SK-N-SH (cell line): ENCODE results near the gene PTPN12. TPM values are rescaled to one million over a fixed set of nuclear protein-coding genes. Genes with fewer than 3 reads are reported as not detected.

Source experiments
- CTCF ChIA-PET: fragments of 300-600, 350-600 bp; formaldehyde crosslinking; extraction: SDS; loops from one replicate; lab custom pipeline; 2021; lab: Yijun Ruan, JAX
- POLR2A ChIA-PET: fragments of 350-600 bp; sonication (Branson Sonifier 250); formaldehyde crosslinking; extraction: SDS; loops from one replicate; lab custom pipeline; 2020; ENCODE audit warnings: antibody characterized with exemption, inconsistent platforms; lab: Yijun Ruan, JAX
- DNase-seq: peaks from one replicate; pipeline ENCODE4 v3.0.0; 2012
- H2AFZ ChIP-seq: fragments of 200-600 bp; sonication (generic); 2 replicates; pipeline ENCODE4 v1.8.1; 2016; ENCODE audit warnings: antibody characterized with exemption, mild to moderate bottlenecking, low read depth
- H3F3A ChIP-seq: fragments of 200-600 bp; sonication (generic); replicated peaks from 2 replicates; pipeline ENCODE3; 2016; ENCODE audit warnings: antibody characterized with exemption, mild to moderate bottlenecking; ENCODE audit not compliant: insufficient read depth
- H3K27ac ChIP-seq, 2 experiments: fragments of 200-500 bp in 1 of 2; fragments of 200-600 bp in 1 of 2; sonication (Bioruptor generic) in 1 of 2; sonication (generic), shearing (Covaris generic) in 1 of 2; 2 replicates each; pipeline versions ENCODE4 v1.5.1 to v1.6.1; 2014 to 2016; ENCODE audit warnings: low read depth in 2 of 2, inconsistent platforms in 1 of 2, low read length in 1 of 2, mild to moderate bottlenecking in 1 of 2, mixed read lengths in 1 of 2
- H3K27me3 ChIP-seq: fragments of 200-600 bp; sonication (generic), shearing (Covaris generic); 2 replicates; pipeline ENCODE4 v1.6.1; 2016; ENCODE audit warnings: mixed run types; ENCODE audit not compliant: insufficient read depth
- H3K36me3 ChIP-seq, 2 experiments: fragments of 200-500 bp in 1 of 2; fragments of 200-600 bp in 1 of 2; sonication (Bioruptor generic) in 1 of 2; sonication (generic) in 1 of 2; replicated peaks in 1 of 2; 2 replicates each; pipeline versions ENCODE3 to v1.5.1; 2014 to 2016; ENCODE audit warnings: low read length in 1 of 2, mild to moderate bottlenecking in 1 of 2; ENCODE audit not compliant: insufficient read depth in 2 of 2, control insufficient read depth in 1 of 2
- H3K4me1 ChIP-seq, 2 experiments: fragments of 200-500 bp in 1 of 2; fragments of 200-600 bp in 1 of 2; sonication (Bioruptor generic) in 1 of 2; sonication (generic), shearing (Covaris generic) in 1 of 2; 2 replicates each; pipeline versions ENCODE4 v1.5.1 to v1.6.1; 2014 to 2016; ENCODE audit warnings: low read depth in 1 of 2, low read length in 1 of 2, mixed run types in 1 of 2; ENCODE audit not compliant: insufficient read depth in 2 of 2, control insufficient read depth in 1 of 2
- H3K4me2 ChIP-seq: fragments of 200-600 bp; sonication (generic), shearing (Covaris generic); 2 replicates; pipeline ENCODE4 v1.6.1; 2017; ENCODE audit warnings: mixed run types
- H3K4me3 ChIP-seq, 2 experiments: fragments of 200-500 bp in 1 of 2; fragments of 200-600 bp in 1 of 2; sonication (Bioruptor generic) in 1 of 2; sonication (generic), shearing (Covaris generic) in 1 of 2; 2 replicates each; pipeline versions ENCODE4 v1.5.1 to v1.8.1; 2014 to 2016; ENCODE audit warnings: low read depth in 2 of 2, inconsistent platforms in 1 of 2, low read length in 1 of 2, mild to moderate bottlenecking in 1 of 2, mixed read lengths in 1 of 2, moderate library complexity in 1 of 2
- H3K79me2 ChIP-seq: fragments of 200-600 bp; sonication (generic); 2 replicates; pipeline ENCODE4 v1.8.1; 2017; ENCODE audit warnings: mild to moderate bottlenecking; ENCODE audit not compliant: insufficient read depth
- H3K9ac ChIP-seq: fragments of 200-600 bp; sonication (generic); 2 replicates; pipeline ENCODE4 v1.6.1; 2017; ENCODE audit warnings: mixed run types
- H3K9me2 ChIP-seq: fragments of 200-600 bp; sonication (generic); 2 replicates; pipeline ENCODE4 v1.6.1; 2017; ENCODE audit warnings: mixed run types
- H3K9me3 ChIP-seq: fragments of 200-600 bp; sonication (generic); 2 replicates; pipeline ENCODE4 v1.6.1; 2017; ENCODE audit warnings: mixed run types, mild to moderate bottlenecking, moderate library complexity
- H4K20me1 ChIP-seq: fragments of 200-600 bp; sonication (generic); 2 replicates; pipeline ENCODE4 v1.6.1; 2017; ENCODE audit warnings: mild to moderate bottlenecking, mixed run types; ENCODE audit not compliant: insufficient read depth
- CHD2 ChIP-seq: fragments of 150-350 bp; IDR thresholded peaks from 2 replicates; pipeline ENCODE4 v1.6.1; 2018; ENCODE audit warnings: low read length; ENCODE audit not compliant: partially characterized antibody
- ELF1 ChIP-seq: IDR thresholded peaks from 2 replicates; pipeline ENCODE4 v1.4.0; 2012
- EZH2phosphoT487 ChIP-seq: fragments of 200-600 bp; sonication (generic); IDR thresholded peaks from 2 replicates; pipeline ENCODE4 v1.6.1; 2017; ENCODE audit warnings: low read depth, mixed run types, mild to moderate bottlenecking, antibody characterized with exemption, moderate library complexity, borderline replicate concordance
- FOSL2 ChIP-seq: IDR thresholded peaks from 2 replicates; pipeline ENCODE4 v1.4.0; 2012; ENCODE audit warnings: low read depth, mild to moderate bottlenecking, moderate library complexity, borderline replicate concordance
- FOXJ3 ChIP-seq: sonication (generic); formaldehyde crosslinking; IDR thresholded peaks from 2 replicates; pipeline ENCODE4 v1.5.1; 2020; ENCODE audit warnings: mild to moderate bottlenecking, missing genetic modification reagents
- FOXM1 ChIP-seq: IDR thresholded peaks from 2 replicates; pipeline ENCODE4 v1.4.0; 2012; ENCODE audit warnings: low read depth, mild to moderate bottlenecking
- GABPA ChIP-seq: IDR thresholded peaks from 2 replicates; pipeline ENCODE4 v1.4.0; 2012; ENCODE audit warnings: low read depth, mild to moderate bottlenecking
- GATA2 ChIP-seq: sonication (generic); formaldehyde crosslinking; IDR thresholded peaks from 2 replicates; pipeline ENCODE4 v1.5.0; 2020; ENCODE audit warnings: mild to moderate bottlenecking, missing genetic modification reagents
- MEF2A ChIP-seq: IDR thresholded peaks from 2 replicates; pipeline ENCODE4 v1.4.0; 2012; ENCODE audit warnings: low read depth, borderline replicate concordance
- MXI1 ChIP-seq: IDR thresholded peaks from 2 replicates; pipeline ENCODE4 v1.6.1; 2012; ENCODE audit warnings: mild to moderate bottlenecking, low read depth, low read length, improper control_type of control experiment
- NFIC ChIP-seq: IDR thresholded peaks from 2 replicates; pipeline ENCODE4 v1.4.0; 2012; ENCODE audit warnings: borderline replicate concordance
- POLR2AphosphoS5 ChIP-seq: IDR thresholded peaks from 2 replicates; pipeline ENCODE4 v1.6.1; 2012; ENCODE audit warnings: low read depth, low read length
- RAD21 ChIP-seq: IDR thresholded peaks from 2 replicates; pipeline ENCODE4 v1.6.1; 2012; ENCODE audit warnings: mild to moderate bottlenecking, low read length
- RCOR1 ChIP-seq: fragments of 150-350 bp; IDR thresholded peaks from 2 replicates; pipeline ENCODE4 v1.6.1; 2017; ENCODE audit warnings: antibody characterized with exemption, low read length
- REST ChIP-seq: IDR thresholded peaks from 2 replicates; pipeline ENCODE4 v1.6.1; 2012; ENCODE audit warnings: mild to moderate bottlenecking, low read depth, low read length, moderate library complexity
- RFX5 ChIP-seq: IDR thresholded peaks from 2 replicates; pipeline ENCODE4 v1.6.1; 2012; ENCODE audit warnings: mild to moderate bottlenecking, improper control_type of control experiment, low read length
- SIN3A ChIP-seq: IDR thresholded peaks from 2 replicates; pipeline ENCODE4 v1.6.1; 2012; ENCODE audit warnings: low read depth, mild to moderate bottlenecking, low read length, moderate library complexity, borderline replicate concordance
- SMC3 ChIP-seq: IDR thresholded peaks from 2 replicates; pipeline ENCODE4 v1.6.1; 2012; ENCODE audit warnings: low read depth, low read length, improper control_type of control experiment
- TEAD4 ChIP-seq: IDR thresholded peaks from 2 replicates; pipeline ENCODE4 v1.4.0; 2012; ENCODE audit warnings: mild to moderate bottlenecking, borderline replicate concordance; ENCODE audit not compliant: insufficient read depth
- USF1 ChIP-seq: IDR thresholded peaks from 2 replicates; pipeline ENCODE4 v1.4.0; 2012; ENCODE audit warnings: low read depth, borderline replicate concordance
- USF2 ChIP-seq: fragments of 150-350 bp; IDR thresholded peaks from 2 replicates; pipeline ENCODE4 v1.6.1; 2017; ENCODE audit warnings: antibody characterized with exemption, low read length, low read depth, borderline replicate concordance
- ZBTB33 ChIP-seq: IDR thresholded peaks from 2 replicates; pipeline ENCODE4 v1.4.0; 2012; ENCODE audit warnings: low read depth, borderline replicate concordance
- WGBS: methylation state at CpG from one replicate; pipeline ENCODE4 v1.1.6; 2017; ENCODE audit warnings: low lambda C conversion rate; 5-methylcytosine and 5-hydroxymethylcytosine counted together
- polyA plus RNA-seq, 3 experiments: library from polyadenylated mRNA; depleted of rRNA; stranded (reverse); fragments of >200 nt; gene quantifications; 2 replicates each; pipeline ENCODE4 v1.2.3, GENCODE V29; 2012

Gene PTPN12
- polyA plus RNA-seq, 1 of the 3 experiments (the other 2 are of a cell fraction): 23.3 TPM

- TF ChIP-seq CHD2: no peak
- TF ChIP-seq FOSL2: no peak
- no peak for TF ChIP-seq RAD21
- TF ChIP-seq EZH2phosphoT487: no peak
These were observed 116.5 kb downstream of the PTPN12 start (continued) for GRCh38 chr7:77653572-77653971.

- POLR2A ChIA-PET: no interaction called here
These were observed 118.3 kb downstream of the PTPN12 start for GRCh38 chr7:77655356-77655755.

More at GRCh38 chr7:77655356-77655755, 118.3 kb downstream of the PTPN12 start:
- Histone ChIP-seq H4K20me1 (no peaks in the 10 kb centered on the region), H3F3A (peaks cover 29% of the 10 kb centered on the region), H3K9me2 (no peaks in the 10 kb centered on the region), H3K4me3 (no peak overlapping the region), H3K4me2 (no peak overlapping the region), H3K36me3 (peaks cover 3 to 56% of the 10 kb centered on the region in 2 experiments), H3K27ac (no peak overlapping the region), H3K9me3 (no peaks in the 10 kb centered on the region), H2AFZ (no peak overlapping the region), H3K79me2 (peaks cover 3% of the 10 kb centered on the region; the same call in 1 of the 2 replicates), H3K9ac (no peak overlapping the region), H3K27me3 (no peaks in the 10 kb centered on the region), H3K4me1 (no peaks in the 10 kb centered on the region; a peak in 1 of 4 replicates)
- CTCF ChIA-PET: interaction anchor here (0.7 to 15.2 kb wide), 6 partner anchors 17 to 280 kb away, joined by 3 to 392 read pairs (median 4); partner anchors contain the start of genes PHTF2 and TMEM60
- no peak for DNase-seq
- WGBS: 100% methylated on average over 1 of the region's 1 CpG
- no peak for TF ChIP-seq SMC3
- no peak for TF ChIP-seq CHD2
- no peak for TF ChIP-seq TEAD4
- no peak for TF ChIP-seq RFX5
- TF ChIP-seq MEF2A: no peak
- no peak for TF ChIP-seq FOXJ3 (CRISPR knock-in tag)
- TF ChIP-seq POLR2AphosphoS5: no peak
- no peak for TF ChIP-seq USF1
- TF ChIP-seq SIN3A: no peak
- no peak for TF ChIP-seq ELF1
- no peak for TF ChIP-seq GATA2
- TF ChIP-seq USF2: no peak
- TF ChIP-seq GABPA: no peak
- TF ChIP-seq ZBTB33: no peak
- TF ChIP-seq REST: no peak
- TF ChIP-seq NFIC: no peak
- TF ChIP-seq FOXM1: no peak
- no peak for TF ChIP-seq MXI1
- TF ChIP-seq RCOR1: no peak
